Body of pancreas (tissue), 4 donors: ENCODE measurements around the gene ADH6.

Experiments
- CTCF ChIP-seq, 7 experiments: fragments of 450-650 bp in 4 of 7; fragments of 200-600 bp in 3 of 7; sonication (generic) in 3 of 7; IDR thresholded peaks; one replicate each; pipeline ENCODE4 v1.5.1; 2016 to 2019; ENCODE audit warnings: antibody characterized with exemption in 7 of 7
- POLR2A ChIP-seq, 3 donors: fragments of 450-650 bp; IDR thresholded peaks; one replicate each; pipeline ENCODE4 v1.6.1; 2016; ENCODE audit warnings: antibody characterized with exemption in 3 of 3, mild to moderate bottlenecking in 2 of 3

GRCh38 chr4:99202536-99202935 is 16.5 kb downstream of the ADH6 start:
- TF ChIP-seq CTCF (IDR thresholded peaks at IDR 0.05) (no peak), POLR2A (IDR thresholded peaks at IDR 0.05) (no peak)
